Measurements from ENCODE around the gene HEPN1.
A peak's percentile ranks its signal among the peaks of the same experiment; 100 is the strongest.

Gene HEPN1

DNA sequence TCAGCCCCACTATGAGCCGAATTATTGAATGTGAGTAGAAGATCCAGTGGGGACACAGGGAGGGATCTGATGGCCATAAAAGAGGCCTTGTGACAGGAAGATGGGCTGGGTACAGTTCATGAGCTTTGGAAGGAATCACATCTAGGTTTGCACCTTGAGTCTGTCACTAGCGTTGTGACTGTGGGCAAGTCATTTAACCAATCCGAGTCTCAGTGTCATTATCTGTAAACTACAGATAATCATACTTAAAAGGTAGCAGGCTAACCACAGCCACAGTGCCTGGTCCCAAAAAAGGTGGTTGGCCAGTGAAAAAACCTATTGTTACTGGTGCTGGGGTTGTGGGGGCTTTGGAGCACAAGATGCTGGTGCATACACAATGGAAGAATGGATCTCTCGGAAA is 3.8 kb downstream of the HEPN1 start:
- H3K4me3 Mint-ChIP-seq = no peak overlapping the region
- no peaks in the 10 kb centered on the region for H3K27me3 Mint-ChIP-seq
- peaks cover 10% of the 10 kb centered on the region for H3K4me1 Mint-ChIP-seq
- ATAC-seq (replicated peaks; ENCODE audit: extremely low read depth, poor library complexity, severe bottlenecking) = no peak
- H3K27ac Mint-ChIP-seq (ENCODE audit: low read depth) = no peak overlapping the region
- no peaks in the 10 kb centered on the region for H3K9me3 Mint-ChIP-seq
- DNase-seq (ENCODE audit: low spot score in 2 of 2) = no peak
- H3K36me3 Mint-ChIP-seq (ENCODE audit: insufficient read depth) = peaks cover 3% of the 10 kb centered on the region

GRCh38 chr11:124923296-124923695 is 4.2 kb downstream of the HEPN1 start:
- Mint-ChIP-seq H3K36me3 (ENCODE audit: insufficient read depth) (peaks cover 3% of the 10 kb centered on the region), H3K9me3 (no peaks in the 10 kb centered on the region), H3K4me3 (no peak overlapping the region), H3K4me1 (peaks cover 10% of the 10 kb centered on the region), H3K27me3 (no peaks in the 10 kb centered on the region), H3K27ac (ENCODE audit: low read depth) (no peak overlapping the region)
- DNase-seq (ENCODE audit: low spot score in 2 of 2) (no peak), ATAC-seq (replicated peaks; ENCODE audit: extremely low read depth, poor library complexity, severe bottlenecking) (no peak)

GRCh38 chr11:124928942-124929665 is 10.1 kb downstream of the HEPN1 start:
- no peak for DNase-seq (ENCODE audit: low spot score in 2 of 2)
- ATAC-seq (replicated peaks; ENCODE audit: extremely low read depth, poor library complexity, severe bottlenecking) = no peak
- H3K27ac Mint-ChIP-seq (ENCODE audit: low read depth) = no peak overlapping the region
- no peaks in the 10 kb centered on the region for H3K9me3 Mint-ChIP-seq
- H3K27me3 Mint-ChIP-seq = no peaks in the 10 kb centered on the region
- H3K36me3 Mint-ChIP-seq (ENCODE audit: insufficient read depth) = no peaks in the 10 kb centered on the region
- H3K4me3 Mint-ChIP-seq = no peak overlapping the region
- H3K4me1 Mint-ChIP-seq = peaks cover 4% of the 10 kb centered on the region

GRCh38 chr11:124930799-124931198 is 11.7 kb downstream of the HEPN1 start:
- Mint-ChIP-seq H3K4me1 (peaks cover 4% of the 10 kb centered on the region), H3K9me3 (no peaks in the 10 kb centered on the region), H3K27ac (ENCODE audit: low read depth) (no peak overlapping the region), H3K4me3 (no peak overlapping the region), H3K36me3 (ENCODE audit: insufficient read depth) (no peaks in the 10 kb centered on the region), H3K27me3 (no peaks in the 10 kb centered on the region)
- no peak for DNase-seq (ENCODE audit: low spot score in 2 of 2)
- no peak for ATAC-seq (replicated peaks; ENCODE audit: extremely low read depth, poor library complexity, severe bottlenecking)

DNA sequence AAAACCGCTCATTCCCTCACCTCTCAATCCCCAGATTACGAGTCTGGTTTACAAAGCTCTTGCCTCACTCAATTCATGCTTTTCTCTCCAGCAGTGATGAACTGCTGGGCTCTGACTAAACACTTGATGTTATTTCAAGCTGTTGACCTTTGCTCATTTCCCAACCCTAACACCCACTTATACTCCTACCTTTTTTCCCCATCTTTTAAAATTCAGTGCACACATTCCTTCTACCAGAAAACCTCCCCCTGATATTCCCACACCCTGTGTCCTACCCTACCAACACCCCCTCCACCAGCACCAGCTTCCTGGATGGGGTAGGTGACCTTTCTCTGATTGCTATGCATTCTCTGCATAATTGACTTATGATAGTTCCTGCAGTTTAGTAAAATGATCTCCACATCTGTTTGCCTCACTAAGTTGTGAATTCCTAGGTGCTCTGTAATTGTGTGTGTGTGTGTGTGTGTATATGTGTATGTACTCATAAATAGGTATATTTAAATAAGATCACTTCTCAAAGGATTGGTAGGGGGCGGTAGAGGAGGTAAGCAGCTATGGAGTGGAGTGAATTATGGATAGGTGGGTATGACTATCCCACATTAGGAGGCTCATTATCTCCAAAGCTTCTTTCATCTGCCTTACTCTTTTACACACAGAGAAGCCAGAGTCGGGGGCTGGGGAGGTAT is 16.0 kb downstream of the HEPN1 start:
- Mint-ChIP-seq H3K36me3 (ENCODE audit: insufficient read depth) (no peaks in the 10 kb centered on the region), H3K27me3 (no peaks in the 10 kb centered on the region), H3K27ac (ENCODE audit: low read depth) (no peak overlapping the region), H3K4me3 (no peak overlapping the region), H3K9me3 (no peaks in the 10 kb centered on the region), H3K4me1 (peaks cover 4% of the 10 kb centered on the region)
- DNase-seq (ENCODE audit: low spot score in 2 of 2) (no peak), ATAC-seq (replicated peaks; ENCODE audit: extremely low read depth, poor library complexity, severe bottlenecking) (no peak)

GRCh38 chr11:124935548-124936514 is 16.8 kb downstream of the HEPN1 start, which contains the start of gene HEPACAM:
TSS of gene HEPACAM (minus strand) at chr11:124936047. CDS start at chr11:124936006, 41 bp downstream.
- H3K27ac Mint-ChIP-seq (ENCODE audit: low read depth) = no peak within 1 kb of the TSS
- peaks cover under 1% of the 10 kb centered on the region for H3K4me1 Mint-ChIP-seq
- no peak for DNase-seq (ENCODE audit: low spot score in 2 of 2)
- no peak for ATAC-seq (replicated peaks; ENCODE audit: extremely low read depth, poor library complexity, severe bottlenecking)
- H3K4me3 Mint-ChIP-seq = no peak within 1 kb of the TSS
- no peaks in the 10 kb centered on the region for H3K9me3 Mint-ChIP-seq
- no peaks in the 10 kb centered on the region for H3K36me3 Mint-ChIP-seq (ENCODE audit: insufficient read depth)
- no peaks in the 10 kb centered on the region for H3K27me3 Mint-ChIP-seq

GRCh38 chr11:124937336-124937935 is 18.4 kb downstream of the HEPN1 start:
- Mint-ChIP-seq H3K4me3 (no peak overlapping the region), H3K36me3 (ENCODE audit: insufficient read depth) (no peaks in the 10 kb centered on the region), H3K4me1 (no peaks in the 10 kb centered on the region), H3K9me3 (no peaks in the 10 kb centered on the region), H3K27ac (ENCODE audit: low read depth) (no peak overlapping the region), H3K27me3 (no peaks in the 10 kb centered on the region)
- ATAC-seq (replicated peaks; ENCODE audit: extremely low read depth, poor library complexity, severe bottlenecking) = no peak
- DNase-seq (ENCODE audit: low spot score in 2 of 2) = no peak

- Mint-ChIP-seq H3K36me3 (ENCODE audit: insufficient read depth) (no peaks in the 10 kb centered on the region), H3K27me3 (no peaks in the 10 kb centered on the region), H3K27ac (ENCODE audit: low read depth) (no peak overlapping the region), H3K4me1 (no peaks in the 10 kb centered on the region), H3K4me3 (no peak overlapping the region), H3K9me3 (no peaks in the 10 kb centered on the region)
- ATAC-seq (replicated peaks; ENCODE audit: extremely low read depth, poor library complexity, severe bottlenecking) (no peak), DNase-seq (ENCODE audit: low spot score in 2 of 2) (no peak)
These were observed 19.2 kb downstream of the HEPN1 start for GRCh38 chr11:124938206-124938765.

- DNase-seq (ENCODE audit: low spot score in 2 of 2) (no peak), ATAC-seq (replicated peaks; ENCODE audit: extremely low read depth, poor library complexity, severe bottlenecking) (no peak)
- Mint-ChIP-seq H3K4me1 (peaks cover 4% of the 10 kb centered on the region), H3K36me3 (ENCODE audit: insufficient read depth) (no peaks in the 10 kb centered on the region), H3K4me3 (no peak overlapping the region), H3K9me3 (no peaks in the 10 kb centered on the region), H3K27ac (ENCODE audit: low read depth) (no peak overlapping the region), H3K27me3 (no peaks in the 10 kb centered on the region)
These were observed 19.9 kb downstream of the HEPN1 start for GRCh38 chr11:124938970-124939369.

DNA sequence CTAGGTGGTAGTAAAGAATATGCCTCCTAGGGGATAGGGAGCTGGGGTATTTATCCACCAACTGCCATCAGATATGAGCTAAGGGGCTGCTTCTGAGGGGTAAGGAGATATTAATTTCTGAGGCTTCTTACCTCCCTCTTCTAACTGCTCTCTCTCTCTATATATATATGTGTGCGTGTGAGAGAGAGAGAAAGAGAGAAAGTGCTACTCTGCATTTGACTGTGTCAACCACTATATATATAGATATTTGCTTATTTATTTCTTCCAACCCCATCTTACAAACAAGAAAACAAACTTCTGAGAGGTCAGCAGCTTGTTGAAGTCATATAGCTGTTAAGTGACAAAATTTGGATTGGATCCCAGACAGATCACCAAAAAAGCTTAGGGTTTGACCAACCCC is 22.7 kb downstream of the HEPN1 start:
- H3K4me3 Mint-ChIP-seq = no peak overlapping the region
- peaks cover 6% of the 10 kb centered on the region for H3K4me1 Mint-ChIP-seq
- no peaks in the 10 kb centered on the region for H3K27me3 Mint-ChIP-seq
- no peaks in the 10 kb centered on the region for H3K36me3 Mint-ChIP-seq (ENCODE audit: insufficient read depth)
- DNase-seq (ENCODE audit: low spot score in 2 of 2) (no peak), ATAC-seq (replicated peaks; ENCODE audit: extremely low read depth, poor library complexity, severe bottlenecking) (no peak)
- H3K27ac Mint-ChIP-seq (ENCODE audit: low read depth) = no peak overlapping the region
- H3K9me3 Mint-ChIP-seq = no peaks in the 10 kb centered on the region

DNA sequence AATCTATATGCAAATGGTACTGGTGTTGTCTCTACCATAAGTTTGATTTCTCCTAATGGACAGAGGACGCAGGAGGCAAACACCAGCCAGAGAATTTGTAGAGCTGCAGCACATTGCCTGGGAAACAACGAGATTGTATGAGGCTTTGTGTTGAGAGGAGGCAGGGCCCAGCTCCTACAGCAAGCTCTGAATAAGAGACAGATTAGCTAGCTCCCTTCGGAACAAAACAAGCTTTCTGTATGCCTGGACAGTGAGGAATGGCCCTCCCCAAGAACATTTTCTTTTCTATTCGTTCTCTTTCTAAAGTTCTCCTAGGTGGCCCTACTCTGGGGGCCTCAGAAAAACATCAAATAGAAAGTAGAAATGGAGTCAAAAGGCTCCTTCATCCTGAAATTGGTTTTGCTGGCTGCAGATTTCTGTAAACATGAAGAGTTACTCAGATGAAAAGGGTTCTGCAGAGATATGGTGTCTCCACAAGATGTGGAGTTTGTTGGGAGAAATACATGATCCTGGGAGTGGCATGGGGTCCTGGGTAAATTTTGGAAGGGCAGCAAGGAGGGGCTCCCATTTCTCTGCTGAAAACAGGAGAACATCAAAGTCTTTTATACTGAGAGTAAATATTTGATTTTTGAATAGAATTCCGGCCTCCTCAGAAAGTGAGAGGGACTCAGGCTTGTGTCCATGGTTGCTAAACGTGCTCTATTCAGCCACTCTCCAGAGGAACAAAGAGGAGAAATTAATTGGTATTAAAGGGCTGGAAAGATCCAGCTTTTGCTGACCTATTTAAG is 23.6 kb downstream of the HEPN1 start:
- ATAC-seq (replicated peaks; ENCODE audit: extremely low read depth, poor library complexity, severe bottlenecking) (no peak), DNase-seq (ENCODE audit: low spot score in 2 of 2) (no peak)
- Mint-ChIP-seq H3K27ac (ENCODE audit: low read depth) (peak overlapping the region; percentile 21), H3K36me3 (ENCODE audit: insufficient read depth) (no peaks in the 10 kb centered on the region), H3K4me3 (no peak overlapping the region), H3K27me3 (no peaks in the 10 kb centered on the region), H3K9me3 (no peaks in the 10 kb centered on the region), H3K4me1 (peaks cover 6% of the 10 kb centered on the region)
